Measurements from ENCODE around the gene SNX25.
"Not testable (repeated sequence)": the region's sequence is repeated elsewhere in the genome, so short reads cannot be mapped to it uniquely, and the experiment has no call there.

Gene SNX25

DNA sequence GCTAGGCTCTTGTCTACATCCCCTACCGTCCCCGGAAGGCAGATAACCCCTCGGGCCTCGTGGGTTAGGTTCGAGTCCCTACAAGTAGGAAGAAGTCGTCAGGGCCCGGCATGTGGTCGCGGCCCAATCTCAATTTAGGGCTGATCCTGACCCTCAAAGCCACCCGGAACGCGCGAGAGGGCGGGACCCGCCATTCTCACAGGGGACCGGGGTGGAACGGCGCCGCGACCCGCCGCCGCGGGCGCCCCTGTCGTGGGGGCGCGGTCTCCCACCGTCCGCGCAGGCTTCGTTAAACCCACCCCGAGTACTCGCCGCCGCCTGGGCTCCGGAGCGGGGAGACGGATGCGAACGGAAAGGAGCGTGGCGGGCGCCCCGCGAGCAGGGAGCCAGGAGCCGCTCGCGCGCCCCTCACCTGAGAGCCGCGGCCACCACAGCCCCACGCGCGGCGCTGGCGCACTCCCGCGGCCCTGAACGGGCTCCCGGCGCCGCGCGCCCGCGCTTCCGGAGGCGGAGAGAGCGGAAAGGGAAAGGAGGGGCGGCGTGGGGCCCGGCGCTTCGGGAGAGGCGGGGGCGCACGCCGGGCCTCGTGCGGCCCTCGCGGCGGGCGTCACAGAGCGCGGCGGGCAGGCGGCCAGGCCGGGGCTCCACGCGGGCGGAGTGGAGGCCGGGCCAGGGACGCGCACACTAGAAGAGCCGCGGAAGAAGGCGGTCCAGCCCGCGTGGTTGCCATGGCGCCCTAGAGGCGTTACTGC lies 5.7 kb upstream of the SNX25 start, which contains the start of gene CFAP97 (continued):
- TF ChIP-seq, protein P1, sequence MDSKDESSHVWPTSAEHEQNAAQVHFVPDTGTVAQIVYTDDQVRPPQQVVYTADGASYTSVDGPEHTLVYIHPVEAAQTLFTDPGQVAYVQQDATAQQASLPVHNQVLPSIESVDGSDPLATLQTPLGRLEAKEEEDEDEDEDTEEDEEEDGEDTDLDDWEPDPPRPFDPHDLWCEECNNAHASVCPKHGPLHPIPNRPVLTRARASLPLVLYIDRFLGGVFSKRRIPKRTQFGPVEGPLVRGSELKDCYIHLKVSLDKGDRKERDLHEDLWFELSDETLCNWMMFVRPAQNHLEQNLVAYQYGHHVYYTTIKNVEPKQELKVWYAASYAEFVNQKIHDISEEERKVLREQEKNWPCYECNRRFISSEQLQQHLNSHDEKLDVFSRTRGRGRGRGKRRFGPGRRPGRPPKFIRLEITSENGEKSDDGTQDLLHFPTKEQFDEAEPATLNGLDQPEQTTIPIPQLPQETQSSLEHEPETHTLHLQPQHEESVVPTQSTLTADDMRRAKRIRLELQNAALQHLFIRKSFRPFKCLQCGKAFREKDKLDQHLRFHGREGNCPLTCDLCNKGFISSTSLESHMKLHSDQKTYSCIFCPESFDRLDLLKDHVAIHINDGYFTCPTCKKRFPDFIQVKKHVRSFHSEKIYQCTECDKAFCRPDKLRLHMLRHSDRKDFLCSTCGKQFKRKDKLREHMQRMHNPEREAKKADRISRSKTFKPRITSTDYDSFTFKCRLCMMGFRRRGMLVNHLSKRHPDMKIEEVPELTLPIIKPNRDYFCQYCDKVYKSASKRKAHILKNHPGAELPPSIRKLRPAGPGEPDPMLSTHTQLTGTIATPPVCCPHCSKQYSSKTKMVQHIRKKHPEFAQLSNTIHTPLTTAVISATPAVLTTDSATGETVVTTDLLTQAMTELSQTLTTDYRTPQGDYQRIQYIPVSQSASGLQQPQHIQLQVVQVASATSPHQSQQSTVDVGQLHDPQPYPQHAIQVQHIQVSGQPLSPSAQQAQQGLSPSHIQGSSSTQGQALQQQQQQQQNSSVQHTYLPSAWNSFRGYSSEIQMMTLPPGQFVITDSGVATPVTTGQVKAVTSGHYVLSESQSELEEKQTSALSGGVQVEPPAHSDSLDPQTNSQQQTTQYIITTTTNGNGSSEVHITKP (tag by site-specific recombination; IDR thresholded peaks at IDR 0.05), result no peak
- peak; percentile 85 for TF ChIP-seq ZBTB48 (tag by site-specific recombination; IDR thresholded peaks at IDR 0.05)
- TF ChIP-seq SP2 (tag by site-specific recombination; IDR thresholded peaks at IDR 0.05), result peak; percentile 56
- TF ChIP-seq, protein P2, sequence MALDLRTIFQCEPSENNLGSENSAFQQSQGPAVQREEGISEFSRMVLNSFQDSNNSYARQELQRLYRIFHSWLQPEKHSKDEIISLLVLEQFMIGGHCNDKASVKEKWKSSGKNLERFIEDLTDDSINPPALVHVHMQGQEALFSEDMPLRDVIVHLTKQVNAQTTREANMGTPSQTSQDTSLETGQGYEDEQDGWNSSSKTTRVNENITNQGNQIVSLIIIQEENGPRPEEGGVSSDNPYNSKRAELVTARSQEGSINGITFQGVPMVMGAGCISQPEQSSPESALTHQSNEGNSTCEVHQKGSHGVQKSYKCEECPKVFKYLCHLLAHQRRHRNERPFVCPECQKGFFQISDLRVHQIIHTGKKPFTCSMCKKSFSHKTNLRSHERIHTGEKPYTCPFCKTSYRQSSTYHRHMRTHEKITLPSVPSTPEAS (tag by site-specific recombination; IDR thresholded peaks at IDR 0.05), result no peak
- TF ChIP-seq ZBTB8A (tag by site-specific recombination; IDR thresholded peaks at IDR 0.05), result peak; percentile 63
- TF ChIP-seq, protein P3, sequence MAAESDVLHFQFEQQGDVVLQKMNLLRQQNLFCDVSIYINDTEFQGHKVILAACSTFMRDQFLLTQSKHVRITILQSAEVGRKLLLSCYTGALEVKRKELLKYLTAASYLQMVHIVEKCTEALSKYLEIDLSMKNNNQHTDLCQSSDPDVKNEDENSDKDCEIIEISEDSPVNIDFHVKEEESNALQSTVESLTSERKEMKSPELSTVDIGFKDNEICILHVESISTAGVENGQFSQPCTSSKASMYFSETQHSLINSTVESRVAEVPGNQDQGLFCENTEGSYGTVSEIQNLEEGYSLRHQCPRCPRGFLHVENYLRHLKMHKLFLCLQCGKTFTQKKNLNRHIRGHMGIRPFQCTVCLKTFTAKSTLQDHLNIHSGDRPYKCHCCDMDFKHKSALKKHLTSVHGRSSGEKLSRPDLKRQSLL (tag by site-specific recombination; IDR thresholded peaks at IDR 0.05), result no peak
- TF ChIP-seq KLF16 (tag by site-specific recombination; IDR thresholded peaks at IDR 0.05), result no peak

DNA sequence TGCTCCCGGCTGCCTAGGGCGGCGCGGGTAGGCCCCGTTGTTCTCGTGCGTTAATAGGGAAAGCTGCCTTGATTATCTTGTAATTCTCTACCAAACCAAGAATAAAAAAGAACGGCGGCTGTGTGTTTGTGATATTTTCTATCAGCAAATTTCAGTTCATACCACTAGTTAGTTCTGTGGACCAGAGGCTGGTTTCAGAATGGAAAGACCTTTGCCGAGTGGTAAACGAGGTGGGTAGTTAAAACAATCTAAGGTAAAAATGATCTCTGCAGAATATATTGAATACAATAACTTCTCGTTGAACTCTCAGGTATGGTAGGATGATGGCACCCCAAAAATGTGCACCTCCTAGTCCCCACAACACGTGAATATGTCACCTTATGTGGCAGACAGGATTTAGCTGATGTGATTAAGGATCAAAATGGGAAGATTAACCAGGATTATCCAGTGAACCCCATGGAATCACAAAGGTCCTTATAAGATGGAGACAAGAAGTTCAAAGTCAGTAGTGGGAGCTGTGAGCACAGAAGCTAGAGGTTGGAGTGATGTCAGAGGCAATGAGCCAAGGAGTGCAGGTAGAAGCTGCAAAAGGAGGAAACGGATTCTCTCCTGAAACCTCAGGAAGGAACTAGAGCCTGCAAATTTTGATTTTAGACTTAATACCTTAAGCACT lies 5.0 kb upstream of the SNX25 start:
- no peaks in the 10 kb centered on the region for H3K36me3 ChIP-seq (ENCODE audit: control insufficient read depth in 2 of 2, insufficient read depth in 1 of 2, low read length in 2 of 2)
- CTCF ChIA-PET, result no interaction called here
- no peak for TF ChIP-seq ZNF423 (tag by site-specific recombination; IDR thresholded peaks at IDR 0.05)
- TF ChIP-seq KLF1 (tag by site-specific recombination; IDR thresholded peaks at IDR 0.05), result no peak
- no peak for TF ChIP-seq ZNF211 (tag by site-specific recombination; IDR thresholded peaks at IDR 0.05; ENCODE audit: low read depth)
- TF ChIP-seq SP2 (tag by site-specific recombination; IDR thresholded peaks at IDR 0.05), result peak; percentile 27; the same call in 1 of the 2 replicates
- peak; percentile 89 for TF ChIP-seq OSR2 (tag by site-specific recombination; IDR thresholded peaks at IDR 0.05)
- TF ChIP-seq ZNF426 (tag by site-specific recombination; IDR thresholded peaks at IDR 0.05), result no peak
- TF ChIP-seq ZNF266 (tag by site-specific recombination; IDR thresholded peaks at IDR 0.05; ENCODE audit: low read depth), result peak; percentile 78; the same call in 1 of the 2 replicates
- no peak for TF ChIP-seq ZNF48 (tag by site-specific recombination; IDR thresholded peaks at IDR 0.05)
- peak; percentile 73 for TF ChIP-seq ZNF341 (tag by site-specific recombination; IDR thresholded peaks at IDR 0.05; ENCODE audit: low read depth)
- TF ChIP-seq, protein P4, sequence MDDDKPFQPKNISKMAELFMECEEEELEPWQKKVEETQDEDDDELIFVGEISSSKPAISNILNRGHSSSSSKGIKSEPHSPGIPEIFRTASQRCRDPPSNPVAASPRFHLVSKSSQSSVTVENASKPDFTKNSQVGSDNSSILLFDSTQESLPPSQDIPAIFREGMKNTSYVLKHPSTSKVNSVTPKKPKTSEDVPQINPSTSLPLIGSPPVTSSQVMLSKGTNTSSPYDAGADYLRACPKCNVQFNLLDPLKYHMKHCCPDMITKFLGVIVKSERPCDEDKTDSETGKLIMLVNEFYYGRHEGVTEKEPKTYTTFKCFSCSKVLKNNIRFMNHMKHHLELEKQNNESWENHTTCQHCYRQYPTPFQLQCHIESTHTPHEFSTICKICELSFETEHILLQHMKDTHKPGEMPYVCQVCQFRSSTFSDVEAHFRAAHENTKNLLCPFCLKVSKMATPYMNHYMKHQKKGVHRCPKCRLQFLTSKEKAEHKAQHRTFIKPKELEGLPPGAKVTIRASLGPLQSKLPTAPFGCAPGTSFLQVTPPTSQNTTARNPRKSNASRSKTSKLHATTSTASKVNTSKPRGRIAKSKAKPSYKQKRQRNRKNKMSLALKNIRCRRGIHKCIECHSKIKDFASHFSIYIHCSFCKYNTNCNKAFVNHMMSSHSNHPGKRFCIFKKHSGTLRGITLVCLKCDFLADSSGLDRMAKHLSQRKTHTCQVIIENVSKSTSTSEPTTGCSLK (tag by site-specific recombination; IDR thresholded peaks at IDR 0.05), result no peak
- no peak for TF ChIP-seq ZNF2 (tag by site-specific recombination; IDR thresholded peaks at IDR 0.05)
- TF ChIP-seq ZNF501 (tag by site-specific recombination; IDR thresholded peaks at IDR 0.05), result 0 out of 2 replicates have a peak, but pooled peaks have one; percentile 19
- TF ChIP-seq ZNF335 (tag by site-specific recombination; conservative IDR thresholded peaks at IDR 0.05), result peak; percentile 53
- no peak for TF ChIP-seq ZNF510 (tag by site-specific recombination; IDR thresholded peaks at IDR 0.05; ENCODE audit: insufficient replicate concordance)
- 0 out of 2 replicates have a peak, but pooled peaks have one; percentile 10 for TF ChIP-seq ZBTB20 (tag by site-specific recombination; IDR thresholded peaks at IDR 0.05)
- peak; percentile 54; the same call in 1 of the 2 replicates for TF ChIP-seq ZBTB17 (tag by site-specific recombination; IDR thresholded peaks at IDR 0.05)
- POLR2A ChIA-PET, result no interaction called here
- peak overlapping the region; percentile 54 for H3K4me3 ChIP-seq (ENCODE audit: low read depth, low read length)
- peak overlapping the region; percentile 90 for H3K27ac ChIP-seq (ENCODE audit: extremely low read depth, low read depth, low read length)
- peaks cover 9% of the 10 kb centered on the region; the same call in 1 of the 2 replicates for H3K4me1 ChIP-seq (ENCODE audit: control insufficient read depth, insufficient read depth, low read length)
- no peaks in the 10 kb centered on the region for H3K9me3 ChIP-seq (ENCODE audit: control insufficient read depth, insufficient read depth, low read depth, low read length)

DNA sequence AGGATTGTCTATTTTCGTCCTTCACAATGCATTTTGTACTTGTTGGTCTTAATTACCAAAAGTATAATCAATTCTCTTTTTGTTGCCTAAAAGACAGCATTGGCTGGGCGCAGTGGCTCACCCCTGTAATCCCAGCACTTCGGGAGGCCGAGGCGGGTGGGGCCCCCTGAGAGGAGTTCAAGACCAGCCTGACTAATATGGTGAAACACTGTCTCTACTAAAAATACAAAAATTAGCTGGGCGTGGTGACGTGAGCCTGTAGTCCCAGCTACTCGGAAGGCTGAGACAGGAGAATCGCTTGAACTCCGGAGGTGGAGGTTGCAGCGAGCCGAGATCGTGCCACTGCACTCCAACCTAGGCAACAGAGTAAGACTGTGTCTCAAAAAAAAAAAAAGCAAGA lies 4.3 kb upstream of the SNX25 start:
- H3K9me3 ChIP-seq (ENCODE audit: control insufficient read depth, insufficient read depth, low read depth, low read length); CTCF ChIA-PET; H3K4me3 ChIP-seq (ENCODE audit: low read depth, low read length); POLR2A ChIA-PET; H3K27ac ChIP-seq (ENCODE audit: extremely low read depth, low read depth, low read length); H3K36me3 ChIP-seq (ENCODE audit: control insufficient read depth in 2 of 2, insufficient read depth in 1 of 2, low read length in 2 of 2); H3K4me1 ChIP-seq (ENCODE audit: control insufficient read depth, insufficient read depth, low read length): not testable (repeated sequence)
